Muscle of arm (tissue), 12 donors: ENCODE results near the gene ATAD3A. TPM values are rescaled to one million over a fixed set of nuclear protein-coding genes. Genes with fewer than 3 reads are reported as not detected.
A peak's percentile ranks its signal among the peaks of the same experiment; 100 is the strongest.
"Not testable (repeated sequence)": the region's sequence is repeated elsewhere in the genome, so short reads cannot be mapped to it uniquely, and the experiment has no call there.

Experiments used
- DNase-seq: peaks from one replicate; pipeline ENCODE4 v3.0.0-alpha.2; 2013
- polyA plus RNA-seq, 12 donors: library from polyadenylated mRNA; unstranded; fragments of 120-200 nt; gene quantifications; one replicate each; pipeline ENCODE4 v1.2.1, GENCODE V29; 2013; ENCODE audit not compliant: insufficient read length in 12 of 12

Gene ATAD3A
- polyA plus RNA-seq, 12 donors: 8.6 to 27.8 (median 13.4) TPM; not detected in 1

DNA sequence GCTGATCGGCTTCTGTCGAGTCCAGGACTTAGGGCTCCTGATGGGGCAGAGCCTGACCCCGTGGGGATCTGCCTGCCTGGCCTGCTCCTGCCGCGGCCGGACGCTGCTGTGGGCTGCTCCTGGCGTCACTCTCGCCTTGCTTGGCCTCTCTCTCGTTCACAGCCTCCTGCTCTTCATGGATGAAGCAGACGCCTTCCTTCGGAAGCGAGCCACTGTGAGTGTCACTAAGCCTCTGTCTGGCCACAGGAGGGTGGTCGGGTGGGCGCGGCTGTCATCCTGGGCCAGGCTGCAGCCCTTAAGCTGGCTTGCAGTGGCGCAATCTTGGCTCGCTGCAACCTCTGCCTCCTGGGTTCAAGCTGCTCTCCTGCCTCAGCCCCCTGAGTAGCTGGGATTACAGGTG is 24.3 kb upstream of the ATAD3A start:
- no peak for DNase-seq

GRCh38 chr1:1489231-1489630 is 22.7 kb upstream of the ATAD3A start:
- DNase-seq: no peak

DNA sequence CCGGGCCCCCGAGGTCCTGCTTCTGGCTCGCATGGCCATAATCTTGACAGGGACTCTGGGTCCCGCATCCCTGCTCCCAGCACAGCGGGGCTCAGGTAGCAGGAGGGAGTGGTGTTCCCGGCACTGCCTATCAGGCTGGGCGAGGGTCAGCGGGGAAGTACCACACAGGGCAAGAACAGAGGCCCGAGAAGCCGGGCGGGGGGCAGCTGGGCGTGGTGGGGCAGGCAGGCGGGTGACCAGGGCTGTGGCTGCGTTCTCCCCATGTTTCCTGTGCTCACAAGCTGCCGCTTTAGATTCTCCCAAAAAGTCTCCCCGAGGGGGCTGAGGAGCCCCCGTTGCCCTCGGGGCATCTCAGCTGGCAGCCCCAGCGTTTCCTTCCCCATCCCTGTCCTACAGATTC is 22.1 kb upstream of the ATAD3A start:
- DNase-seq: no peak

DNA sequence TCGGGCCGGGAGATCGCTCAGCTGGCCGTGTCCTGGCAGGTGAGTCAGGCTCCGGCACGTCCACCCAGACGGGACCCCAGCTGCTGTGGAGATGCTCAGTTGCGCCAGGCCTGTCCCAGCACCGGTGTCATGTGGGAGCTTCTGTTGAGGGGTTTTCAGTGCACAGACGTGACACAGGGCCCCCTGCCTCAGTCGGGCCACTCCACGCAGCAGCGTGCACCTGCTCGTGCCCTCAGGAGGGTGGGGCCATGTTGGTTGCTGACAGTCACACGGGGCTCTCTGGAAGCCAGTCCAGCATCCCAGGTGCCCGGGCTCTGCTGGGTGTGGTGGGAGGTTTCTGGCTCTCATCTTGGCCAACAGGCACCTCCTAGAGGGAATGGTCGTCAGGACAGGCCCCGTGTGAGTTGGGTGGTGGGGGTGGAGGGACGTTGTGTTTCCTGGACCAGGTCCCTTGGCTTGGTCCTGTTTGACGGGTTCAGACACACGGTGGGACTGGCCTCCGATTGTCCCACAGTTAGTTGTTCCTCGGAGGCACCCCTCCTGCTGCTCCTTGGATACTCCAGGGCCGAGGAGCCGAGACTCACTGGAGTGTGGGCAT is 21.2 kb upstream of the ATAD3A start:
- DNase-seq: no peak

- no peak for DNase-seq
These were observed 20.4 kb upstream of the ATAD3A start for GRCh38 chr1:1491601-1492000.

DNA sequence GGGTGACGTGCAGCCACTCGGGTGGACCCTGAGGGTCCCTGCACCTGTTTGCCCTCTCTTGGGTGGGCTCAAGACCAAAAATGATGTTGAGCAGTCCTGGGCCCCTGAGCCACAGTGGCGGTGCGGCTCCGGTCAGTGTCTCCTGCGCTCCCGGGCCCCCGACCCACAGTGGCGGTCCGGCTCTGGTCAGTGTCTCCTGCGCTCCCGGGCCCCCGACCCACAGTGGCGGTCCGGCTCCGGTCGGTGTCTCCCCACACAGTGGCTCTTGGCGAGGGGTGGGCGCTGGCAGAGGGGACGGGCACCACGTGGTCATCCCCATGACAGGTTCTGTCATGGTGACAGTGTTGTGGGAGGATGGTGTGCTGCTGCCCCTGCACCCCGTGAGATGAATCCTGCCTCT is 17.7 kb upstream of the ATAD3A start:
- DNase-seq: not testable (repeated sequence)

DNA sequence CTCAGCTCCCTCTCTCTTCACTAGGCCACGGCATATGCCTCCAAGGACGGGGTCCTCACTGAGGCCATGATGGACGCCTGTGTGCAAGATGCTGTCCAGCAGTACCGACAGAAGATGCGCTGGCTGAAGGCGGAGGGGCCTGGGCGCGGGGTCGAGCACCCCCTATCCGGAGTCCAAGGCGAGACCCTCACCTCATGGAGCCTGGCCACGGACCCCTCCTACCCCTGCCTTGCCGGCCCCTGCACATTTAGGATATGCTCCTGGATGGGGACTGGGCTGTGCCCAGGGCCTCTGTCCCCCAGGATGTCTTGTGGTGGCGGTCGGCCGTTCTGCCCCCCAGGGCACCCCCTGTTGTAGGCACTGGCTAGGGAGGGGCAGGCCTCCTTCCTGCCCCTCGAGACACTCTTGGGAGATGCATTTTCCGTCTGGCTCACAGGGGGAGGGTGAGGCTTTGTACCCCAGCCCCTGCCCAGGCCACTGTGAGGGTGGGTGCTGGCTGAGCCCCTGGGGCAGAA is 16.4 kb upstream of the ATAD3A start:
- DNase-seq: not testable (repeated sequence)

GRCh38 chr1:1504777-1505365 is 7.1 kb upstream of the ATAD3A start:
- peak; percentile 21 for DNase-seq

GRCh38 chr1:1505366-1505798 is 6.6 kb upstream of the ATAD3A start:
- not testable (repeated sequence) for DNase-seq

DNA sequence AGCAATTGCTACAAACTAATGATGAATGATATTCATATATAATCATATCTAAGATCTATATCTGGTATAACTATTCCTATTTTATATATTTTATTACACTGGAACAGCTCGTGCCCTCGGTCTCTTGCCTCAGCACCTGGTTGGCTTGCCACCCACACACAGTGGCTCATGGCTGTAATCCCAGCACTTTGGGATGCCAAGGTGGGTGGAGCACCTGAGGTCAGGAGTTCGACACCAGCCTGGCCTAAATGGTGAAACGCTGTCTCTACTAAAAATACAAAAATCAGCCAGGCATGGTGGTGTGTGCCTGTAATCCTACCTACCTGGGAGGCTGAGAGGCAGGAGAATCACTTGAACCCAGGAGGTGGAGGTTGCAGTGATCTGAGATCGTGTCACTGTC is 6.2 kb upstream of the ATAD3A start:
- not testable (repeated sequence) for DNase-seq

DNA sequence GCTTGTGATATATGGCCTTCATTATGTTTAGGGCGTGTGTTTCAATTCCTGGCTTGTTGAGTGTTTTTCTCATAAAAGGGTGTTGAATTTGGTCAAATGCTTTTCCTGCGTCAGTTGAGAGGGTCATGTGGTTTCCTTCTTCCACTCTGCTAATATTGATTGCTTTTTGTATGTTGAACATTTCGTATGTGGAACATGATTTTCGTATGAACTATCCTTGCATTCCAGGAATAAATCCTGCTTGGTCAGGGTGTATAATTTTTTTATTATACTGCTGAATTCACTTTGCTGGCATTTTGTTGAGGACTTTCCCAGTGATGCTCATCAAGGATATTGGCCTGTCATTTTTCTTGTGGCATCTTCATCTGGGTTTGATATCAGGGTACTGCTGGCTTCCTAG is 4.7 kb upstream of the ATAD3A start:
- DNase-seq: no peak

DNA sequence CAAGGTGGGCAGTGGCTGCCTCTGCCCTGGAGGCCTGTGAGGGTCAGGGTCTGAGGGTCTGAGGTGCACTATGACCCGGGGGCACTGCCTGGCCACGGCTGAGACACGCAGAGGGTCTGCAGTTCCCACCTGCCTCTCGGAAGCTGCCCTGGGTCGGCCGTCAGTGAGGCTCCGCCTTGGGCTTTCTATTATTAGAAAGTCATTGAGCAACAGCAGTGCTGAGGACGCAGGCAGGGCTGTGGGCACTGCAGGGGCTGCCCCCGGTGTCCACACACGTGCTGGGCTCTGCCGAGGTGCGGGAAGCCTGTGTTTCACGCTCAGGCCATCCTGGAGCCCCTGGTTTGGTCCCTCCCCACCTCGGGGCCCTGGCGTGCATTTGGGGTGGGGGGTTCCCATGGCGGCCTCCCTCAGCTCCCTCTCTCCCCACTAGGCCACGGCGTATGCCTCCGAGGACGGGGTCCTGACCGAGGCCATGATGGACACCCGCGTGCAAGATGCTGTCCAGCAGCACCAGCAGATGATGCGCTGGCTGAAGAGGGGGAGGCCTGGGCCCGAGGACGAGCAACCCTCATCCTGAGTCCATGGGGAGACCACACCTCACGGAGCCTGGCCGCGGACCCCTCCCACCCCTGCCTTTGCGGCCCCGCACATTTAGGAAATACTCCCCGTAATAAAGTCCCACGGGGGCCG is 3.0 kb upstream of the ATAD3A start:
- not testable (repeated sequence) for DNase-seq

GRCh38 chr1:1509465-1509850 is 2.5 kb upstream of the ATAD3A start:
- not testable (repeated sequence) for DNase-seq

GRCh38 chr1:1510912-1511532 is 940 bp upstream of the ATAD3A start:
- DNase-seq: peak; percentile 6

DNA sequence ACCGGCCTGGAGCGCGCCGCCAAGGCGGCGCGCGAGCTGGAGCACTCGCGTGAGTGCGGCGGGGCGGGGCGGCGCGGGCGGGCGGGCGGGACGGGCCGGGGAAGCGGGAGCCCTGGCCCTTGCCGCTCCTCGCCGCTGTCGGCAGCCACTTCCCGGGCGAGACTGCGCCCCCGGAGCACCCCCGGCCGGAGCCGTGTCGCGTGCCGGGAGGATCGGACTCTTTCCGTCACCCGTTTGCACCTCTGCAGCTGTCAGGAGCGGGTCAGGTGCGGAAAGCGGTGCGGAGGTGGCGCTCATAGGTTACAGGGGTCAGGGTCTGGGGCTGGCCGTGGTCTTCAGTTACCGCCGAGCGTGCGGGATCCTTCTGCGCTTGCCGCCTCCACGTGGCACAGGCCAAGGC is 463 bp downstream of the ATAD3A start:
- DNase-seq: not testable (repeated sequence)

DNA sequence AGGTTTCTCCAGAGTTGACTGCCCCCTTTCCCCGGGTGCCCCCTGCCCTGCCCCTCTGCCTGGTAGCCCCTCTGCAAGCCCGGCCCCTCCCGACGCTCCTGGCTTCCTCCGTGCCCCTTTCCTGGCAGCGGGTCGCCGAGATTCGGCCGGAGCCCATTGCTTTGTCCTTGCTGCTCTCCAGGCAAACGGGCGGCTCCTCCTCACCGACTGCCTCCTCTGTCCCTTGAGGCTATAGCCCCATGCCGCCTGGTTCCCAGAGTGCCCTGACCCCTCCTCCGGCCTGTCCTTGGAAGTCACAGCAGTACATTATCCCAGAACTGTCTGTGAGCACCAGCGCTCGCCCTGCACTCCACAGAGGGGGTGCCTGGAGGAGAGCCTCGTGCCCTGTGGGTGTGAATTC is 1.7 kb downstream of the ATAD3A start:
- DNase-seq: not testable (repeated sequence)

DNA sequence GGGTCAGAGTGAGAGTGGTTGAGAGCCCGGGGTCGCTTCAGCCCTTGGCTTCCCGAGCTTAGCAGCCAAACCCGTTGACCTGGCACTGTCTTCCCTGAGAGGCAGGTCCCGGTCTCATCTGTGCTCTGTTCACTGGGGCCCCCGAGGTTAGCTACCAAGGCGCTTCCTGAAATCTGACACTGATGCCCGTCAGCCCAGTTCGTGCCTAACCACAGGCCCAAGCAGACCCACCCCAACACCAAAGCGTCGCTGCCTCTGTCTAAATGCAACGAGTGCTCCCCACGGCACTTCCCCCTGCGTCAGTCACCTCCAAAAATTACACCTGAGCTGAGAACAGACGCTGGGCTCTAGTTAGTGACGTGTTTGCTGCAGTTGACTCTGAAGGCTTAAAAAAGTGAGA is 2.4 kb downstream of the ATAD3A start:
- DNase-seq: not testable (repeated sequence)

DNA sequence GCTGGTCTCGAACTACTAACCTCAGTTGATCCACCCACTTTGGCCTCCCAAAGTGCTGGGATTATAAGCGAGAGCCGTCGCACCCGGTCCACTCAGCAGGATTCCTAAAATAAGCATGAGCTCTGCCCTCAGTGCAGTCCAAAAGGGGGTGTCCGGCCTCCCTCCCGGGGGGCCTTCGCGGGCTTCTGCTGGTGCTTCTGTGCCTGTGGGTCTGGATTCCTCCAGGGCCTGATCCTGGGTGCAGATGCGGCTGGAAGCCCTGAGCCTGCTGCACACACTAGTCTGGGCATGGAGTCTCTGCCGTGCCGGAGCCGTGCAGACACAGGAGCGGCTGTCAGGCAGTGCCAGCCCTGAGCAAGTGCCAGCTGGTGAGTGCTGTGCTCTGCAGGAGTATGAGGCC is 5.0 kb downstream of the ATAD3A start:
- DNase-seq: not testable (repeated sequence)

DNA sequence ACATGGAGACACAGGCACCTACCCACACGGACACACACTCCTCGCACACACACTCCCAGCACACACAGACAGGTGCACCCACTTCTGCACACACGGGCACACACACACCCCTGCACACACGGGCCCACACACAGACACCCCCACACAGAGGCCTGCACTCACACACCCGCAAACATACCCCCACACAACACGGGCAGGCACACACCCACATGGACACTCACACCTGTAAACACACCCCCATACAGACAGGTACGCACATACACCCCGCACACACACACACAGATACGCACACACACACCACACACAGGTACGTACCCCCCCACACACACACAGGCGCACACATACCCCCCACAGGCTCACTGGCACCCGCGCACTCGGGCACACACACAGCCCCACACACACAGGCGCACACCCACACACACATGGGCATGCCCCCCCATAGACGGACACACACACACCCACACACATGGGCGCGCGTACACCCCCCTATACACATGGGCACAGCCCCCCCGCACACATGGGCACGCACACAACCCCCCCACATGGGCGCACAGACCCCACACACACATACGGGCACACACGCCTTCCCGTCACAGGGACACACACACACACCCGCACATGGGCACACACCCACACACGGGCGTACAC is 6.1 kb downstream of the ATAD3A start:
- DNase-seq: no peak

DNA sequence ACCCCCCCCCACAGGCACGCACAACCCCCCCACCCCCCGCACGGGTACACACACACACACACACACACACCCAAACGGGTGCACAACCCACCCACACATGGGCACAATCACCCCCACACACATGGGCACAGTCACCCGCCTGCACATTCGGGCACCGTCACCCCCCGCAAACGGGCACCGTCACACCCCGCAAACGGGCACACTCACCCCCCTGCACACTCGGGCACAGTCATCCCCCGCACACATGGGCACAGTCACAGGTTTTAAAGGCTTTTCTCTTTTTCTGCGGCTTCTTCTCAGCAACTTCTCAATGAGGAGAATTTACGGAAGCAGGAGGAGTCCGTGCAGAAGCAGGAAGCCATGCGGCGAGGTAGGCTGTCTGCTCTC is 6.7 kb downstream of the ATAD3A start:
- not testable (repeated sequence) for DNase-seq

- not testable (repeated sequence) for DNase-seq
These were observed 8.0 kb downstream of the ATAD3A start for GRCh38 chr1:1519805-1520505.
